HPDE6-E6E7 (cell line): ENCODE results near the gene SLIT1.

Experiments used
- DNase-seq: peaks from one replicate; pipeline ENCODE4 v3.0.0; 2011; ENCODE audit warnings: missing footprints; ENCODE audit errors: extremely low spot score

The SLIT1 gene

GRCh38 chr10:97173036-97173435, 12.7 kb downstream of the SLIT1 start:
- no peak for DNase-seq

- DNase-seq: no peak
Observed at GRCh38 chr10:97171001-97171400, 14.8 kb downstream of the SLIT1 start.

- peak; percentile 19 for DNase-seq
Observed at GRCh38 chr10:97169911-97170693, 15.7 kb downstream of the SLIT1 start.

- DNase-seq: no peak
Observed at GRCh38 chr10:97169063-97169462, 16.7 kb downstream of the SLIT1 start.

GRCh38 chr10:97168645-97169044, 17.1 kb downstream of the SLIT1 start:
- no peak for DNase-seq

GRCh38 chr10:97165499-97165898, 20.3 kb downstream of the SLIT1 start:
- DNase-seq: no peak

GRCh38 chr10:97163781-97164501, 21.8 kb downstream of the SLIT1 start:
- DNase-seq: no peak

- DNase-seq: no peak
Observed at GRCh38 chr10:97163181-97163580, 22.6 kb downstream of the SLIT1 start.

- DNase-seq: no peak
Observed at GRCh38 chr10:97159646-97160305, 26.0 kb downstream of the SLIT1 start.

GRCh38 chr10:97157578-97158095, 28.1 kb downstream of the SLIT1 start:
- no peak for DNase-seq

GRCh38 chr10:97154781-97155180, 31.0 kb downstream of the SLIT1 start:
- no peak for DNase-seq

- DNase-seq: no peak
Observed at GRCh38 chr10:97154162-97154561, 31.6 kb downstream of the SLIT1 start.

GRCh38 chr10:97153270-97153850, 32.4 kb downstream of the SLIT1 start:
- DNase-seq: no peak

- no peak for DNase-seq
Observed at GRCh38 chr10:97151307-97151914, 34.3 kb downstream of the SLIT1 start.

- no peak for DNase-seq
Observed at GRCh38 chr10:97150616-97151015, 35.1 kb downstream of the SLIT1 start.

- DNase-seq: no peak
Observed at GRCh38 chr10:97150013-97150595, 35.7 kb downstream of the SLIT1 start.

GRCh38 chr10:97149079-97149531, 36.7 kb downstream of the SLIT1 start:
- no peak for DNase-seq

- DNase-seq: no peak
Observed at GRCh38 chr10:97144297-97144696, 41.5 kb downstream of the SLIT1 start.

- DNase-seq: no peak
Observed at GRCh38 chr10:97142834-97143233, 42.9 kb downstream of the SLIT1 start.

GRCh38 chr10:97140902-97141745, 44.6 kb downstream of the SLIT1 start:
- no peak for DNase-seq
